RKO (cell line): ENCODE data around the gene SELENON.

ENCODE experiments used
- DNase-seq: peaks from one replicate; pipeline ENCODE4 v3.0.0-alpha.2; 2016; ENCODE audit warnings: low spot score

SELENON gene

DNA sequence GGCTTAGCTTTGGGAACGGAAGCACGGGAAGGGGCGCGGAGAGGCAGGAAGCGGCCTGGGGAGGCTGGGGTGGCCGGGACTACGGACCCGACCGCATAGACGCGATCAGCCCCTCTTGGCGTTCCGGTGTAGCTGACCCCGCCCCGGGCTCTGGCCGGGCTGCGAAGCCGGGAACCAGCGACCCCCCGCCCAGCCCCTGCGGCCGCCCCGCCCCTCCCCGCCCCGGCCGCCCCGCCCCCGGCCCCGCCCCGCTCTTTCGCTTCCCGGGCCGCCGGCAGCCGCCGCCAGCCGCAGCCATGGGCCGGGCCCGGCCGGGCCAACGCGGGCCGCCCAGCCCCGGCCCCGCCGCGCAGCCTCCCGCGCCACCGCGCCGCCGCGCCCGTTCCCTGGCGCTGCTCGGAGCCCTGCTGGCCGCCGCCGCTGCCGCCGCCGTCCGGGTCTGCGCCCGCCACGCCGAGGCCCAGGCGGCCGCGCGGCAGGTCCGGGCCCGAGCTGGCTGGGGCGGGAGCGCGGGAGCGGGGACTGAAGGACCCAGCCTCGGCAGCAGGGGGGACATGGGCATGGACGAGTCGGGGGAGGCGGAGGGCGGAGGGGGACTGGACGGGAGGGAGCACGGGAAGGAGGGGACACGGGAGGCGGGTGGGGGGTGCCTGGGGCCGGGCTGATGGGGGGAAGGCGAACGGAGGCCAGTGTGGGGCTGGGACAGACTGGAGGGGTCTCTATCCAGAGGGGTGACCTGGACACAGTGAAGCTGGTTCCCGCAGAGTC is at the start of gene SELENON:
TSS of gene SELENON (plus strand) at position 259 of the 768 bp plus-strand sequence. CDS start at position 297, 38 bp downstream.
- peak; percentile 64 for DNase-seq

DNA sequence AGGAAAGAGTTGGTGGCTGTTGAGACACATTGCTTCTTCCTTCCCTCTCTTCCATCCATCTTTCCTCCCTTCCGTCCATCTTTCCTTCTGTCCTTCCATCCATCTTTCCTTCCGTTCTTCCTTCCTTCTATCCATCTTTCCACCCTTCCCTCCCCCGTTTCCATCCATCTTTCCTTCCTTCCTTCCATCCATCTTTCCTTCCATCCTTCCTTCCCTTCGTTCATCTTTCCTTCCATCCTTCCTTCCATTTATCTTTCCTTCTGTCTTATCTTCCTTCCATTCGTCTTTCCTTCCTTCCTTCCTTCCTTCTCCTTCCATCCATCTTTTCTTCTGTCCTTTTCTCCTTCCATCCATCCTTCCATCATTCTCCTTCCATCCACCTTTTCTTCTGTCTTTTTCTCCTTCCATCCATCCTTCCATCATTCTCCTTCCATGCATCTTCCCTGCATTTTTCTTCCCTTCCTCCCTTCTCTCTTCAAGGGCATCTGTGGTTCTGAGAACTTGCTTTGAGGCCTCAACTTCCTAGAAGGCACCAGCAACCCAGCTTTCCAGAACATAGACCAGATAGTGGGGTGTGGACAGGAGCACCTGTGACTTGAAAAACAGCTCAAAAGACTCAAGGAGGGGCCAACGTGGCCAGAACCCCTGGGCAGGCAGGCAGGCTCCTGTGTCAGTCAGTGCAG is 48.9 kb upstream of the SELENON start:
- DNase-seq: no peak

GRCh38 chr1:25754470-25755181 is 45.4 kb upstream of the SELENON start:
- no peak for DNase-seq

DNA sequence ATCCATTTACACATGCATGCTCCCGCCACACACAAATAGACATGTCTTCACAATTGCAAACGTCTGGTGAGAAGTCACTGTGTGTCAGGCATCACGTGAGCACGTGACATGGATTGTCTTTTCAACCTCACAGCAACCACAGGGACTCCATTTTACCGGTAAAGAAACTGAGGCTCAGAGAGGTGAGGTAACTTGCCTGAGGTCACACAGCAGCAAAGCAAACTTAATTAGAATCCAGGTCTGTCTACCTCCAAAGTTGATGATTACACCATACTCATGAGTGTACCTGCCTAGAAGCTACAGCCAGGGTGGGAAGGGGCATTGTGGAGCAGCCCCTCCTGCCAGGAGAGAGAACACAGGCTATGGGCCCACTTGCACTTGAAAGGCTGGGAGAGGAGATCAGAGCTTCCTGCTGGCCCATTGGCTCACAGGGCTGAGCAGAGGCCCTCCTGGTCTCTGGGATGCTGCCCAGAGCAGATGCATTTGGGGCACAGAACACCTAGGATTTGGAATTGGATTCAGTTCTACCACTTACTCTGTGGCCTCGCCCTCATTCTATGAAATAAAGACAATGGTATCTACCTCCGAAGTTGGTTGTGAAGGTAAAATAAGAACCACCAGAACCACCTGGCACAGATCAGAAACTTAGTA is 44.4 kb upstream of the SELENON start:
- no peak for DNase-seq

DNA sequence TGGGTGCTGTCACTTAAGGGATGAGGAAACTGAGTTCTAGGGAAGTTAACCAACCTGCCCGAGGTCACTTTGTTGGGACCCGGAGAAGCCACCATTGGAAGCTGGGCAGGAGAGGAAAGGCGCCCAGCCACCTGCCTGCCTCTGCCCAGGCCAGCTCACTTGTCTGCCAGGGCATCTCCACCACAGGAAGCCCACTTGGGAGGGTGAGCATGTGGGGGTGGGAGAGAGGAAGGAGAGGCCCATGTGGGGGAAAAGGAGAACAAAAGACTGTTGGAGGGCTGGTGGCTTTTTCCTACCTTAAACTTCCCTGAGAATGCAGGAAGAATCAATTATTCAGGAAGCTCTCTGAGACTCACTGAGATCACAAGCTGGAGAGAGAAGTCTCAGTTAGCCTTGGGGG is 43.8 kb upstream of the SELENON start:
- DNase-seq: no peak

- DNase-seq: no peak
Observed at GRCh38 chr1:25757151-25757845, 42.7 kb upstream of the SELENON start.

GRCh38 chr1:25757846-25758185 is 42.2 kb upstream of the SELENON start:
- DNase-seq: no peak

DNA sequence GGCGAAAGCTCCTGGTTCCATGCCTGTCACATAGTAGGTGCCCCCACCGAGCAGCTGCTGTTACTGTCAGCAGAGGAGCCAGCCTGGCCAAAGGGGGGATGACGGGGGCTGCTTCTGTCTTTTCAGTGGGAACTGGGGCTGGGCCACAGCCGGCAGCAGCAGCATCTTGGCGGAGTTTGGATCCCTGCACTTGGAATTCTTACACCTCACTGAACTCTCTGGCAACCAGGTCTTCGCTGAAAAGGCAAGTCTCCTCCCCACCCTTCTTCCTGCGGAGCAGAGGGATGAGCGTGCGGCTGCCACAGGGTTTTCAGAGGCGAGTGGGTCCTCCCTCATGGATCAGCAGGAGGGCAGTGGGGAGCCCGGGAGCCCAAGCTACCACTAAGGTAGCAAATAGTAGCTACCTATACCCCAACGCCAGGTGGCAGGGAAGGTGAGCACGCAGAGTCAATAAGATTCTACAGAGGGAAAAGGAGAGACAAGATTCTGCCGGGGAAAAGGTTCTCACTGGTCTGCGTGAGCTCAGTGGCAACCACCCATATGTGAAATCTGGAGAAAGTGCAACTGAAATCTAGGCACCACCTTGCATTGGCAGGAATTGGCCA is 41.4 kb upstream of the SELENON start:
- no peak for DNase-seq

- DNase-seq: no peak
Observed at GRCh38 chr1:25760122-25760719, 39.8 kb upstream of the SELENON start.

GRCh38 chr1:25760871-25761270 is 39.1 kb upstream of the SELENON start:
- DNase-seq: no peak

DNA sequence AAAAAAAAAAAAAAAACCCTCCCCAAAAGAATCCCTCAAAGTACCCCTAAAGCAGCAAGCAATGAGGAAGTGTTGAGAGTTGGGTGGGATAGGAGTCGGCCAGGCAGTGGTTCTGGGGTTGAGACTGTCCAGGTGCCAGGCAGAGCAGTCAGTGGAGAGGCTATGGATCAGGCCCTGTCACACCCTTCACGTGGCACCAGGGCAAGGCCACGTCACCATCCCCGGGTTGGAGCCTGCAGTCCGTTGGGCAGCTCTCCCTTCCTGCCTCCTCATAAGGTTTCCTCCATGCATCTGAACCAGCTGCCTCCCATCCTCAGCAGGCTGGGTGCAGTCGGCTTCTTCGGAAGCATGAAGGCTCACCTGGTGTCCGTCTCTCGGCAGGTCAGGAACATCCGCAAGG is 36.5 kb upstream of the SELENON start:
- DNase-seq: no peak

DNA sequence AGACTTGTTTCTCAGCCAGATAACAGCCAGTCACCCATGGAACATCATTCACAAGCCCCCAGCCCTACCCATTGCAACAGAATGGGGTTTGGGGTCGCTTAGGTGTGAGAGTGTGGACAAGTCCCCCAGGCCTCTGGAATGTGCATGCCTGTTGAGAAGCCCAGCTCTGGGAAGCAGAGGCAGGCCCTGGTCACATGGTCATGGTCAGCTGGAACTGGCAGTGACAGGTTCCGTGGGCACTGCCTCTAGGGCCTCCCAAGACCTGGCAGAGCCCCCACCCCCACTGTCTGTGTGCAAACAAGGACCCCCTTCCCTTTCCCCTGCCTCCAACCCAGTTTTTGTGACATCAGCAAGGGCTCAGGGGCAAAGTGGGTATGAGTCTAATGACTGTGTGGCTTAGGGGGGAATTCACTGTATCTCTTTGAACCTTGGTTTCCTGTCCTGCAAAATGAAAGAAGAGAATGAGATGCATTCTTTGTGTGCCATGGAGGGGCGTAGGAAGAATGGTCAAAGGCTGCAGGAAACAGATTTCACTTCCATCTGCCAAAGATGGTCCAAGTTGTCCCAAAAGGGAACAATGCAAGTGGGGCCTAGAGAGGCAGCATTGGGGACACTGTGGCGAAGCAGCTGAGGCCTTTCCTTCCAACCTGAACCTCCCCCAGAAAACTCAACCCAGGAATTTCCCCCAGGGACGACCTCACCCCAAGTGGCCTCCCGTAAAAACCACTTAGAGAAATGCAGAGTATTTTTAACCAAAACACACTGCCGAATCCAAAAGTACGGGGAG is 34.7 kb upstream of the SELENON start:
- DNase-seq: no peak

GRCh38 chr1:25765923-25766589 is 33.9 kb upstream of the SELENON start:
- DNase-seq: no peak

DNA sequence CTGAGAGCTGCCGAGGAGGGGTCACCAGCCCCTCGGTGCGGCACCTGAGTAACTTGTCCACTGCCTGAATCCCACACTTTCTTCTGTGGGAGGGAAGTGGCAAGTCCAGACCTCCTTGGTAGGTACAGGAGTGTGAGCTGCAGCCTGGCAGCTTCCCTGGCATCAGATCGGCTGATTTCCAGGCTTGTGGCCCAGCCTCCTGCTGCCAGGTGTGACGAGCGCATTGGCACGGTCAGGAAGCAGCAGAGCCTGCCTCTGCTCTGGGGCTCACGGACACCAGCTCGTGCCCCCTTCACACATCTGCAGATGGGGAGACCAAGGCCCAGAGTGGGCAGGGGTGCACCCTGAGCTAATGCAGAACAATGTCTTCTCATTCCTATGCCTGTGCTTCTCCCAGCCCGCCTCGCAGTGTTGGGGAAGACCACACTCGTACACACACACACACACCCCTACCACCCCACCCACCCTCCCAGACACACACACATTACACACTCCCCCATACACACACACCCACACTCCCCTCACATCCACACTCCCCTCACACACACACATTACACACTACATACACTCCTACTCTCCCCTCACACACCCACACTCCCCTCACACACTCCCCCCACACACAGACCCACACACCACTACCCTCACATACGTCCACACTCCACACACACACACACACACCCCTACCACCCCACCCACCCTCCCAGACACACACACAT is 33.1 kb upstream of the SELENON start:
- no peak for DNase-seq

- DNase-seq: no peak
Observed at GRCh38 chr1:25767437-25767770, 32.6 kb upstream of the SELENON start.

DNA sequence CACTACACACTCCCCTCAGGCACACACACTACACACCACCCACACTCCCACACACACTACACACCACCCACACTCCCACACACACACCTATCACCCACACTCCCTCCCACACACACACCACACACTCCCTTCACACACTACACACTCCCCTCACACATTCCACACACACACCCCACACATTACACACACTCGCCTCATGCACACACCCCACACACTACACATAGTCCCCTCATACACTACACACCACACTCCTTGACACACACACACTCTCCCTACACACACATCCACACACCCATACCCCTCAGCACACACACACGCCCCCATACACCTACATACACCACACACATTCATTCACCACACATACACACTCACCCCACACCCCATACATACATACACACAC is 31.0 kb upstream of the SELENON start:
- no peak for DNase-seq

DNA sequence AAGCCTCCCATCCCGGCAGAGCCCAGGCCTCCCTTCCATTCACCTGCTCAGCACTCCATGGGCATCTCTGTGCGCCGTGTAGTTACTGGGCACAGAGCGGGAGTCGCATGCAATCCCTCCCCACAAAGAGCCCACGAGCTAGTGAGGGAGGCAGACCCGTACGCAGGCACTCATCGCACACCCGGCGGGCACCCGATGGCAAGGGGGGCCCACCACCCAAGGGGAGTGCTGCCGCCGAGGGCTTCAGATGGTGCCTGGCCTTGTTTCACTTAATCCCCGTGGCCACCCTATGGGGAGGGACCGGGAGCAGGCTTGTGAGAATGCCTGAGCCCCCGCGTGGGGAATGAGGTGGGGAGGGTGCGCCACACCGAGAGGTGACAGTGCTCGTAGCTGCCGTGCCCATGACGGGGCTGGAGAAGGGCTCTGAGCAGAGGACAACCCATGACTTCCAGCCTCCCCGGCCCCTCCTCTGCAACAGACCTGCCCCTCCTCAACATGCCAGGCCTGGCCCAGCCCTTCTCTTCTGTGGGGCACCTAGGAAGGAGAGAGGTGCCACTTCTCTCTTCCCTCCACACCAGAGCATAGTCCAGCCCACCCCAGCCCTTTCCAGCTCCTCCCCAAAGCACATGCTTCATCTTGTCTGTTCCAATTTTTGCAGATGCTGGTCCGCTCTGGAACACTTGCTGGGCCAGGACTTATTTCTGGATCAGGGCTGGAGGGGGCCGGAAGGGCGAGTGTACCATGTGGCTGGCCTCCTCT is 30.2 kb upstream of the SELENON start:
- DNase-seq: no peak

- no peak for DNase-seq
Observed at GRCh38 chr1:25770541-25771220, 29.3 kb upstream of the SELENON start.
